Heart right ventricle (tissue), 16 donors: Measurements from ENCODE around the gene GSTM1. TPM values are rescaled to one million over a fixed set of nuclear protein-coding genes. Genes with fewer than 3 reads are reported as not detected.
"Not testable (repeated sequence)": the region's sequence is repeated elsewhere in the genome, so short reads cannot be mapped to it uniquely, and the experiment has no call there.

Source experiments
- ATAC-seq, 8 donors: fragments of 200-7000 bp; cut with Tn5 transposase; one replicate each; pipeline ENCODE4 v1.9.1; 2020; ENCODE audit warnings: mild to moderate bottlenecking in 8 of 8, moderate library complexity in 8 of 8, moderate number of reproducible peaks in 1 of 8
- DNase-seq, 2 donors: peaks; one replicate each; pipeline ENCODE4 v3.0.0-alpha.2; 2020
- H3K27ac ChIP-seq, 10 donors: fragments of 200-600 bp; sonication (generic) in 2 of 10; one replicate each; pipeline versions ENCODE4 v1.5.0 to v1.8.0; 2020 to 2022; ENCODE audit warnings: mild to moderate bottlenecking in 3 of 10
- H3K27me3 ChIP-seq, 7 donors: fragments of 200-600 bp; one replicate each; pipeline ENCODE4 v1.8.0; 2021 to 2022; ENCODE audit warnings: mild to moderate bottlenecking in 2 of 7
- H3K36me3 ChIP-seq, 9 donors: fragments of 200-600 bp; sonication (generic) in 1 of 9; one replicate each; pipeline versions ENCODE4 v1.5.0 to v1.8.0; 2020 to 2022; ENCODE audit warnings: mild to moderate bottlenecking in 2 of 9
- H3K4me1 ChIP-seq, 9 donors: fragments of 200-600 bp; sonication (generic) in 1 of 9; one replicate each; pipeline versions ENCODE4 v1.5.0 to v1.8.0; 2020 to 2022; ENCODE audit warnings: mild to moderate bottlenecking in 4 of 9
- H3K4me3 ChIP-seq, 10 donors: fragments of 200-600 bp; sonication (generic) in 2 of 10; one replicate each; pipeline versions ENCODE4 v1.5.0 to v1.8.0; 2020 to 2022; ENCODE audit warnings: mild to moderate bottlenecking in 7 of 10, moderate library complexity in 2 of 10
- H3K9me3 ChIP-seq, 11 donors: fragments of 200-600 bp in 10 of 11; sonication (generic) in 2 of 11; one replicate each; pipeline versions ENCODE4 v1.5.0 to v1.8.0; 2013 to 2022; ENCODE audit warnings: mild to moderate bottlenecking in 2 of 11, control low read depth in 1 of 11, moderate library complexity in 1 of 11
- WGBS, 2 donors: extraction: QIAGEN DNeasy Blood & Tissue Kit; methylation state at CpG; one replicate each; pipeline ENCODE4 v1.1.7; 2013; ENCODE audit warnings: inconsistent platforms in 1 of 2; 5-methylcytosine and 5-hydroxymethylcytosine counted together
- intact Hi-C, 10 donors: fragments of 100-400 bp; cut with DNase I; formaldehyde crosslinking; loops; one replicate each; pipeline versions ENCODE4 v1.11.1 to v1.14.2; 2022
- polyA plus RNA-seq, 2 donors: library from polyadenylated mRNA; stranded (reverse); fragments of 200-250 nt; gene quantifications; one replicate each; pipeline ENCODE4 v1.2.3, GENCODE V29; 2013
- total RNA-seq, 10 donors: library from RNA; stranded (reverse); fragmentation: NEBNext Ultra II Directional in 3 of 10; extraction: Animal tissue kit (Norgen Biotek cat#: 25700) in 3 of 10; gene quantifications; one replicate each; pipeline versions ENCODE4 v1.2.1 to v1.2.4, GENCODE V29; 2021 to 2023
- TF ChIP-seq, protein P1 (sequence below), 9 donors: fragments of 200-600 bp; sonication (generic) in 2 of 9; IDR thresholded peaks; one replicate each; pipeline versions ENCODE4 v1.5.0 to v1.8.0; 2021 to 2022; ENCODE audit warnings: antibody characterized with exemption in 9 of 9, mild to moderate bottlenecking in 5 of 9, moderate library complexity in 1 of 9
- donor health status: Arrhythmogenic right ventricular cardiomyopathy.
- donor health status: ischemic (EF 13 %, LVEDD 7.1; RV severe dilation, severe dysfunction).
- donor health status: healthy with polysubstance abuse.
- donor health status: DM: no; HTN: yes; CAD: no.
- donor health status: DM: no; HTN: no; CAD: no.
- donor health status: ischemic (EF 25% LVEDD 6.9; RV normal size, moderate dysfunction).
- donor health status: ischemic (EF 25% LVEDD 5.7; RV mildly dilated, moderate dysfunction).
- donor health status: healthy.
- donor health status: DM: yes; HTN: yes; CAD: no.
- donor health status: Ischemic cardiomyopathy.
- donor health status: ischemic (EF 35%, LVEDD 5.7; RV mildly dilated, moderate dysfunction).
- donor health status: nonischemic (EF 11% LVEDD 7.7; RV severe dilation, severe dysfunction).
- donor health status: DM: yes; HTN: yes; CAD: no.
- donor health status: PGD.
- donor health status: ischemic (EF 29% LVEDD 5.4; RV normal size, mild dysfunction).
- donor health status: nonischemic (EF 23%, LVEDD 6.1; RV moderate dilation, normal function).

The GSTM1 gene
- total and polyA plus RNA-seq, 12 donors = 0.19 to 57.7 (median 36.7) TPM; not detected in 4

DNA sequence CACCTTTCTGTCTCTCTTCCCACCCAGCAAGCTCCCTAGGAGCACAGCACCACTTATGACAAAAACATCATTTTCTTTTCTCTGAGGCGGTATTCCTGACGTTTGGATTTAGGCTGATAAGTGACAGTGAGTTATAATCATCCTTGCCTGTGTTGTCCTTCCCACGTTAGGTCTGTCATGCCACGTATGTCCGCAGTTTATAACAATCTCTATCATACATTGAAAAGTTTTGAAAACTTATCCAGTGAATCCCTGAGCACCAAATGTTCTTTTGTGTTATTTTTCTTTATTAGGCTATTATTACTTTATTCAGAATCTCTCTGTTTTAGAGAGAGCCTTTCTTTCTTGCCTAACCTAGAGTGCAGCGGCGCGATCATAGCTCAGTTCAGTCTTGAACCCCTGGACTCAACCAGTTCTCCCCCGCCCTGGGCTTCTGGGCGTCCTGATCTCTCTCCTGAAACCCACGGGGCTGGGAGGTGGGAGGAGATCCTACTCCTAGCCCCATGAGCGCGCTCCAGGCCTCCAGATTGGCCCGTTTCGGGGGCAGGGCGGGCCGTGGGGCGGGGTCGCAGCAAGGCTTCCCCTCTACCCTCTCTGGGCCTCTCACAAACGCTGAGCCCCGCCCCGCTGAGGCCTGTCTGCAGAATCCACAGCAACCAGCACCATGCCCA, 20.0 kb upstream of the GSTM1 start, which contains the start of gene GSTM2:
TSS of gene GSTM2 (plus strand) at position 606 of the 671 bp plus-strand sequence. CDS start at position 665, 59 bp downstream.
- DNase-seq (peak; percentile 94 to 95), ATAC-seq (peak; percentile 98 to 100 (median 100))
- H3K27me3 ChIP-seq = no peaks in the 10 kb centered on the region
- 10 to 11% methylated on average over 22 of the region's 22 CpGs for WGBS, 2 donors
- H3K36me3 ChIP-seq = peaks cover 0 to 25% (median 0%) of the 10 kb centered on the region in 9 donors
- peak within 1 kb of the TSS; percentile 25 to 72 (median 61) for H3K4me3 ChIP-seq
- peak within 1 kb of the TSS in 8 of 10 donors; percentile 20 to 61 (median 50) for H3K27ac ChIP-seq
- H3K9me3 ChIP-seq = no peaks in the 10 kb centered on the region
- TF ChIP-seq, protein P1, sequence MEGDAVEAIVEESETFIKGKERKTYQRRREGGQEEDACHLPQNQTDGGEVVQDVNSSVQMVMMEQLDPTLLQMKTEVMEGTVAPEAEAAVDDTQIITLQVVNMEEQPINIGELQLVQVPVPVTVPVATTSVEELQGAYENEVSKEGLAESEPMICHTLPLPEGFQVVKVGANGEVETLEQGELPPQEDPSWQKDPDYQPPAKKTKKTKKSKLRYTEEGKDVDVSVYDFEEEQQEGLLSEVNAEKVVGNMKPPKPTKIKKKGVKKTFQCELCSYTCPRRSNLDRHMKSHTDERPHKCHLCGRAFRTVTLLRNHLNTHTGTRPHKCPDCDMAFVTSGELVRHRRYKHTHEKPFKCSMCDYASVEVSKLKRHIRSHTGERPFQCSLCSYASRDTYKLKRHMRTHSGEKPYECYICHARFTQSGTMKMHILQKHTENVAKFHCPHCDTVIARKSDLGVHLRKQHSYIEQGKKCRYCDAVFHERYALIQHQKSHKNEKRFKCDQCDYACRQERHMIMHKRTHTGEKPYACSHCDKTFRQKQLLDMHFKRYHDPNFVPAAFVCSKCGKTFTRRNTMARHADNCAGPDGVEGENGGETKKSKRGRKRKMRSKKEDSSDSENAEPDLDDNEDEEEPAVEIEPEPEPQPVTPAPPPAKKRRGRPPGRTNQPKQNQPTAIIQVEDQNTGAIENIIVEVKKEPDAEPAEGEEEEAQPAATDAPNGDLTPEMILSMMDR (IDR thresholded peaks at IDR 0.05) = no peak
- intact Hi-C loops = no loop called here
- H3K4me1 ChIP-seq = peaks cover 0 to 20% (median 9%) of the 10 kb centered on the region in 9 donors

DNA sequence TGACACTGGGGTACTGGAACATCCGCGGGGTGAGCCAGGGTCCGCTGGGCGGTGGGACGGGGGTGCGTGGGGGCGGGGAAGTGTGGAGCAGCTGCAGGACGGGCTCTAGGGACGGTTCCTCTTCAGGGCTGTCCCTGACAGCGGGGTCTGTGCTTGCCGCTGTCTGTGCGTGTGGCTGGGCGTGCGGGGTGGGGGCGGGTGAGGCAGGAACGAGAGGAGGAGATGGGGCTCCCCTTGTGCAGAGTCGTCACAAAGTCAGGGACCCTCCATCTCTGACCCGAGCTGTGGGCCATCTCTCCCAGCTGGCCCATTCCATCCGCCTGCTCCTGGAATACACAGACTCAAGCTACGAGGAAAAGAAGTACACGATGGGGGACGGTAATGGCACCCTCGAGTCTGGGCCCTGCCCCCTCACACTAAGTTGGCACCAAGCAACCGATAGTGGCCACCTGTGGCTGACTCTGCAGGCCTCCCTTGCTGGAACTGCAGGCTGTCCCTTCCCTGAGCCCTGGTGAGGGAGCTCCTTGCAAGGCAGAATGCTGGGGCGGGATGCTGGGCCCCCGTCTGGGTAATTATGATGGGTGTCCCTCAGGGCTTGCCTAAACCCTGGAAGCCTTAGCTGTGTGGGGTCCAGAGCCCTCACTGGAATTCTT, 19.4 kb upstream of the GSTM1 start:
- ATAC-seq (peak; percentile 7 to 75 (median 48)), DNase-seq (no peak)
- Histone ChIP-seq H3K4me3 (peak overlapping the region; percentile 25 to 72 (median 61)), H3K9me3 (no peaks in the 10 kb centered on the region), H3K4me1 (peaks cover 0 to 20% (median 9%) of the 10 kb centered on the region in 9 donors), H3K27me3 (no peaks in the 10 kb centered on the region), H3K27ac (peak overlapping the region in 8 of 10 donors; percentile 20 to 61 (median 50)), H3K36me3 (peaks cover 0 to 27% (median 0%) of the 10 kb centered on the region in 9 donors)
- 4 to 7% methylated on average over 26 of the region's 26 CpGs for WGBS, 2 donors
- intact Hi-C loops = no loop called here
- TF ChIP-seq, protein P1 (IDR thresholded peaks at IDR 0.05) = no peak

DNA sequence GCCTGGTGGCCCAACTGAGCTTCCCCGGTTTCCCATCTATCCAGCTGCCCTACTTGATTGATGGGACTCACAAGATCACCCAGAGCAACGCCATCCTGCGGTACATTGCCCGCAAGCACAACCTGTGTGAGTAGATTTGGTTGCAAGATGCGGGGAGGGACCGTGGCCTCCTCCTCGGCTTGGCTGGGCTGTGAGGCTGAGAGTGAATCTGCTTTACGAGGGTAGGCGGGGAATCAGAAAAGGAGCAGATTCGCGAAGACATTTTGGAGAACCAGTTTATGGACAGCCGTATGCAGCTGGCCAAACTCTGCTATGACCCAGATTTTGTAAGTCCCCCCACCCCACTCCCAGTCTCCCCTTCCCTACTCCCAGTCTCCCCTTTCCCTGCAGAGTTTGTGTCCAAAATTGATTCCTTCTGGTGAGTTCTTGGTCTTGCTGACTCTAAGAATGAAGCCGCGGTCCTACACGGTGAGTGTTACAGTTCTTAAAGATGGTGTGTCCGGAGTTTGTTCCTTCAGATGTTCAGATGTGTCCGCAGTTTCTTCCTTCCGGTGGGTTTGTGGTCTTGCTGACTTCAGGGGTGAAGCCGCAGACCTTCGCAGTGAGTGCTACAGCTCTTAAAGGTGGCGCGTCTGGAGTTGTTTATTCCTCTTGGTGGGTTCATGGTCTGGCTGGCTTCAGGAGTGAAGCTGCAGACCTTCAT, 18.2 kb upstream of the GSTM1 start:
- ATAC-seq = no peak
- no peak overlapping the region for H3K27ac ChIP-seq
- H3K4me3 ChIP-seq = no peak overlapping the region

DNA sequence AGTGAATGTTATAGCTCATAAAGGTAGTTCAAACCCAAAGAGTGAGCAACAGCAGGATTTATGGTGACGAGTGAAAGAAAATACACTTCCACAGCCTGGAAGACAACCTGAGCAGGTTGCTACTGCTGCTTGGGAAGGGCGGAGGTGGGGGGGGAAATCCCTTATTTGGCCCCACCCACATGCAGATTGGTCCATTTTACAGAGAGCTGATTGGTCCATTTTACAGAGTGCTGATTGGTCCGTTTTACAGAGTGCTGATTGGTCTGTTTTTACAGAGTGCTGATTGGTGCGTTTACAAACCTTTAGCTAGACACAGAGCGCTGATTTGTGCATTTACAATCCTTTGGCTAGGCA, 17.7 kb upstream of the GSTM1 start:
- peaks cover 0 to 29% (median 0%) of the 10 kb centered on the region in 9 donors for H3K36me3 ChIP-seq
- H3K27ac ChIP-seq, DNase-seq, H3K4me3 ChIP-seq, ATAC-seq, intact Hi-C loops, H3K9me3 ChIP-seq, H3K27me3 ChIP-seq: not testable (repeated sequence)
- WGBS, 2 donors = 89 to 94% methylated on average over 5 of the region's 5 CpGs
- H3K4me1 ChIP-seq = peaks cover 0 to 14% (median 9%) of the 10 kb centered on the region in 9 donors

More for the DNA sequence above, 18.2 kb upstream of the GSTM1 start:
- TF ChIP-seq, protein P1 (IDR thresholded peaks at IDR 0.05) = no peak
- 94 to 96% methylated on average over 22 of the region's 22 CpGs for WGBS, 2 donors
- H3K9me3 ChIP-seq = no peaks in the 10 kb centered on the region
- H3K27me3 ChIP-seq = no peaks in the 10 kb centered on the region
- H3K4me1 ChIP-seq = peaks cover 0 to 14% (median 9%) of the 10 kb centered on the region in 9 donors
- intact Hi-C loops = no loop called here
- H3K36me3 ChIP-seq = peaks cover 0 to 32% (median 0%) of the 10 kb centered on the region in 9 donors
- no peak for DNase-seq
